AG08396 (cell line): ENCODE measurements around the gene ANKUB1.

Experiments used
- DNase-seq: peaks from one replicate; pipeline ENCODE4 v3.0.0; 2012; ENCODE audit warnings: low spot score, mixed read lengths

The ANKUB1 gene

GRCh38 chr3:149809699-149810098 is 17.3 kb upstream of the ANKUB1 start:
- no peak for DNase-seq

- DNase-seq, result peak; percentile 70
Observed at GRCh38 chr3:149808209-149808829, 16.0 kb upstream of the ANKUB1 start.

- no peak for DNase-seq
Observed at GRCh38 chr3:149806171-149806778, 13.9 kb upstream of the ANKUB1 start.

GRCh38 chr3:149801639-149802038 is 9.3 kb upstream of the ANKUB1 start:
- no peak for DNase-seq

- DNase-seq, result no peak
Observed at GRCh38 chr3:149801195-149801594, 8.8 kb upstream of the ANKUB1 start.

GRCh38 chr3:149800693-149801092 is 8.3 kb upstream of the ANKUB1 start:
- no peak for DNase-seq

GRCh38 chr3:149796026-149796425 is 3.7 kb upstream of the ANKUB1 start:
- DNase-seq, result no peak

GRCh38 chr3:149790698-149791097 is 1.7 kb downstream of the ANKUB1 start:
- no peak for DNase-seq

- peak; percentile 19 for DNase-seq
Observed at GRCh38 chr3:149790268-149790667, 2.1 kb downstream of the ANKUB1 start.

GRCh38 chr3:149784064-149784704 is 8.2 kb downstream of the ANKUB1 start:
- peak; percentile 31 for DNase-seq

- DNase-seq, result peak; percentile 54
Observed at GRCh38 chr3:149783576-149783975, 8.8 kb downstream of the ANKUB1 start.

GRCh38 chr3:149781741-149782140 is 10.6 kb downstream of the ANKUB1 start:
- no peak for DNase-seq

GRCh38 chr3:149781211-149781610 is 11.1 kb downstream of the ANKUB1 start:
- no peak for DNase-seq

GRCh38 chr3:149777414-149778214 is 14.7 kb downstream of the ANKUB1 start:
- DNase-seq, result no peak

GRCh38 chr3:149776170-149776569 is 16.2 kb downstream of the ANKUB1 start:
- no peak for DNase-seq

- DNase-seq, result no peak
Observed at GRCh38 chr3:149772861-149773260, 19.5 kb downstream of the ANKUB1 start.

- DNase-seq, result peak; percentile 43
Observed at GRCh38 chr3:149771652-149772271, 20.6 kb downstream of the ANKUB1 start.

- DNase-seq, result no peak
Observed at GRCh38 chr3:149770246-149770645, 22.1 kb downstream of the ANKUB1 start.

- no peak for DNase-seq
Observed at GRCh38 chr3:149768704-149769103, 23.6 kb downstream of the ANKUB1 start.

GRCh38 chr3:149767720-149768119 is 24.6 kb downstream of the ANKUB1 start:
- DNase-seq, result no peak

GRCh38 chr3:149765762-149766334 is 26.5 kb downstream of the ANKUB1 start:
- peak; percentile 37 for DNase-seq

GRCh38 chr3:149764302-149764701 is 28.1 kb downstream of the ANKUB1 start:
- no peak for DNase-seq
